Neutrophil (primary cell): ENCODE results near the gene SYCN.

Source experiments
- H3K27ac ChIP-seq: fragments of 200-600 bp; sonication (generic); 2 replicates; pipeline ENCODE4 v1.5.1; 2016; ENCODE audit warnings: mild to moderate bottlenecking, moderate library complexity
- H3K27me3 ChIP-seq: fragments of 200-600 bp; sonication (generic); 2 replicates; pipeline ENCODE4 v1.6.0; 2016; ENCODE audit warnings: mild to moderate bottlenecking
- H3K36me3 ChIP-seq: fragments of 200-600 bp; sonication (generic); 2 replicates; pipeline ENCODE4 v1.5.1; 2017
- H3K4me1 ChIP-seq, 2 experiments: fragments of 200-600 bp in 1 of 2; sonication (generic) in 1 of 2; 1 replicate in 1 of 2; 2 replicates in 1 of 2; pipeline versions ENCODE4 v1.5.1 to v1.6.1; 2013 to 2016; ENCODE audit warnings: low read depth in 1 of 2, low read length in 1 of 2, mild to moderate bottlenecking in 1 of 2, moderate library complexity in 1 of 2; ENCODE audit not compliant: control insufficient read depth in 1 of 2, insufficient read depth in 1 of 2
- H3K4me3 ChIP-seq, 2 experiments: fragments of 200-600 bp in 1 of 2; sonication (generic) in 1 of 2; 1 replicate in 1 of 2; 2 replicates in 1 of 2; pipeline ENCODE4 v1.5.1; 2013 to 2016; ENCODE audit warnings: low read depth in 1 of 2, low read length in 1 of 2, mild to moderate bottlenecking in 1 of 2, moderate library complexity in 1 of 2
- H3K9me3 ChIP-seq: fragments of 200-600 bp; sonication (generic); 2 replicates; pipeline ENCODE4 v1.5.1; 2016
- TF ChIP-seq, protein P1 (sequence below): fragments of 200-600 bp; sonication (generic); IDR thresholded peaks from 2 replicates; pipeline ENCODE4 v1.5.1; 2016; ENCODE audit warnings: antibody characterized with exemption

The SYCN gene

DNA sequence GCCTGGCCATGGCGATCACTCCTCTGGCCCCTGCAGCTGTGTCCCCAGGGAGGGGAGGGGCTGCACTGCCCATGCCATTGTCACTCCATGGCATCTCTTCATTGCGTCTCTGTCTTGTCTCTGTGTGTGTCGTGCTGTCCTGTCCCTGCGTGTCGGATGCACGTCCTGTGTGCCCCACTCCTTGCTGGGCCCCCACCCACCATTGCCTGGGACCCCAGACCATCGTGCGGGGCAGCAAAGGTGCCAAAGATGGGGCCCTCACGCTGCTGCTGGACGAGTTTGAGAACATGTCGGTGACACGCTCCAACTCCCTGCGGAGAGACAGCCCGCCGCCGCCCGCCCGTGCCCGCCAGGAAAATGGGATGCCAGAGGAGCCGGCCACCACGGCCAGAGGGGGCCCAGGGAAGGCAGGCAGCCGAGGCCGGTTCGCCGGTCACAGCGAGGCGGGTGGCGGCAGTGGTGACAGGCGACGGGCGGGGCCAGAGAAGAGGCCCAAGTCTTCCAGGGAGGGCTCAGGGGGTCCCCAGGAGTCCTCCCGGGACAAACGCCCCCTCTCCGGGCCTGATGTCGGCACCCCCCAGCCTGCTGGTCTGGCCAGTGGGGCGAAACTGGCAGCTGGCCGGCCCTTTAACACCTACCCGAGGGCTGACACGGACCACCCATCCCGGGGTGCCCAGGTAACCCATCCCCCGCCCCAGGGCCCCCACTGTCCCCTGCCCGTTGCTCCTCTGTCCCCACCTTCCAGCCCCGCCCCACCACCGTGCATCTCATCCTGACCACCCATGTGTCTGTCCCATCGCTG lies 31.2 kb downstream of the SYCN start:
- H3K9me3 ChIP-seq: no peaks in the 10 kb centered on the region
- no peaks in the 10 kb centered on the region for H3K4me1 ChIP-seq
- TF ChIP-seq, protein P1, sequence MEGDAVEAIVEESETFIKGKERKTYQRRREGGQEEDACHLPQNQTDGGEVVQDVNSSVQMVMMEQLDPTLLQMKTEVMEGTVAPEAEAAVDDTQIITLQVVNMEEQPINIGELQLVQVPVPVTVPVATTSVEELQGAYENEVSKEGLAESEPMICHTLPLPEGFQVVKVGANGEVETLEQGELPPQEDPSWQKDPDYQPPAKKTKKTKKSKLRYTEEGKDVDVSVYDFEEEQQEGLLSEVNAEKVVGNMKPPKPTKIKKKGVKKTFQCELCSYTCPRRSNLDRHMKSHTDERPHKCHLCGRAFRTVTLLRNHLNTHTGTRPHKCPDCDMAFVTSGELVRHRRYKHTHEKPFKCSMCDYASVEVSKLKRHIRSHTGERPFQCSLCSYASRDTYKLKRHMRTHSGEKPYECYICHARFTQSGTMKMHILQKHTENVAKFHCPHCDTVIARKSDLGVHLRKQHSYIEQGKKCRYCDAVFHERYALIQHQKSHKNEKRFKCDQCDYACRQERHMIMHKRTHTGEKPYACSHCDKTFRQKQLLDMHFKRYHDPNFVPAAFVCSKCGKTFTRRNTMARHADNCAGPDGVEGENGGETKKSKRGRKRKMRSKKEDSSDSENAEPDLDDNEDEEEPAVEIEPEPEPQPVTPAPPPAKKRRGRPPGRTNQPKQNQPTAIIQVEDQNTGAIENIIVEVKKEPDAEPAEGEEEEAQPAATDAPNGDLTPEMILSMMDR: no peak
- no peaks in the 10 kb centered on the region for H3K27me3 ChIP-seq
- no peak overlapping the region for H3K4me3 ChIP-seq
- H3K27ac ChIP-seq: no peak overlapping the region
- peaks cover 80% of the 10 kb centered on the region for H3K36me3 ChIP-seq

DNA sequence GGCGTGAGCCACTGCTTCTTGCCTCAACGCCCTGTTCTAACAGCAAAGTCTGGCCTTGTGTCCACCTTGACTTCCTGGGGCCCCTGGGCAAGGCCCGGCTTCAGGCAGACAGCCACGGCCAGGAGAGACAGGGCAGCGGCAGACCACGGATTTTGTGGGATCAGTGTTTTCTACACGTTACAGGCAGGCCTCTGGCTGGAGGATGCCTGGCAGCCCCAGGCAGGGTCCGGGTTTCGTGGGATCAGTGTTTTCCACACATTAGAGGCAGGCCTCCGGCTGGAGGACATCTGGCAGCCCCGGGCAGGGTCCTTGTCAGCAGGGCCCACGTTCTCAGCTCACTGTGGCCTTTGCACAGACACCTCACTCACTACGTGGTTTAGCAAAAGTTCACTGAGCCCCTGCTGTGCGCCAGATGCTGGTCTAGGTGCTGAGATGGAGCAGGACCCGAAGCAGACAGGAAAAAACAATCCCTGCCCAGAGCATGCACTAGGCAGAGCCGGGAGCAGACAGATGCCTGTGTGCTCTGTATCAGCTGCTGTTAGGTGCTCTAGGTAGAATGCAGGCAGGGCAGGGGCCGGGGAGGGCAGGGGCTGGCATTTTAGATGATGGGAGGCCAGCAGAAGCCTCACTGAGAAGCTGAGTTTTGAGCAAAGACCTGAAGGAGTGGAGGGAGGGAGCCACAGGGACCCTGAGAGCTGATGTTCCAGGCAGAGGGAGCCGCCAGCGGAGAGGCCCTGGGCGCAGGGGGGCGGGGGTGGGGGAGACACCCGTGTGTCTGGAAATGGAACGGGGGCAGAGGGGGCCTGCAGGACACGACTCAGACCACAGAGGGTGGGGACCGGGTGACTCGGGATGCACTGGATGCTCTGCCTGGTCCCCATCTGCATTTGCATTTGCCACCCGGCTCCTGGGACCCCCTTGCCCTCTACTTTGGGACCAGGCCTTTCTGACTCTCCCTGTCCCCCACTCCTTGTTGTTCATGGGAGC lies 32.3 kb downstream of the SYCN start:
- no peak overlapping the region for H3K27ac ChIP-seq
- TF ChIP-seq, protein P1: no peak
- peaks cover 68% of the 10 kb centered on the region for H3K36me3 ChIP-seq
- H3K9me3 ChIP-seq: no peaks in the 10 kb centered on the region
- H3K4me1 ChIP-seq: no peaks in the 10 kb centered on the region
- H3K4me3 ChIP-seq: no peak overlapping the region
- no peaks in the 10 kb centered on the region for H3K27me3 ChIP-seq

DNA sequence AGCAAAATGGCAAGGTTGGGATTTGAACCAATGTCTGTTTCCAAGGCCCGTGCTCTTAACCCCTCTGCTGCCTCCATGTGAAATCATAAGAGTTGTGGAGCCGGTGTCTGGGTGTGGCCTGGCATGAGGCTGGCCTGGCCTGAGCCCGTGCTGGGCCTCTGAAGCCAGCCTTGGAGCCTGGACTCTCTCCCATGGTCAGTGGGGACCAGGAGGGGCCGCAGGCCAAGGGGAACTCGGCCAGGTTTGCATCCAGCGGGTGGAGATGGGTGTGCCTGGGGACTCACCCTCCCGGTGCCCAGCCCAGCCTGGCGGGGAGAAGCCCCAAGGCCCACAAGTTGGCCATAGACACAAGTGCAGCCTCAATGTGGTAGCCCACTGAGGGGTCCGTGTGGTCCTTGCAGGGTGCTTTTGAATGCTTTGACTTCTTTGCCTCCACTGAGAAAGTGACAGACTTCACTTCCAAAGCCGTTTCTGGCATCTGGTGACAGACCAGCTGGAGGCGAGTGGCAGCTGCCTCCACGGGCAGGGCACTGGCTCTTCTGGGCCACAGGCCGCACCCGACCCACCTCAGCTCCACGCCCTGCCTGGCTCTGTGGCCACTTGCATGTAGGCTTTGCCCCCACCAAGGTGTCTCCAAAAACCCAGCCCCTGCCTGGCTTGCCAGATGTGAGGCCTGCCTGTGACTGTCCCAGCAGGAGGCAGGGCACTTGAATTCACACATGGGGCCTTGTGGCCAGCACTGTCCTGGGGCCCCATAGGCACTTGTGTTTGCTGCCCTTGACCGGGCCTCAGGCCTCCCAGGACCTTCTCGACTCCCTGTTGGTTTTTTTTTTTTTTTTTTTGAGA lies 33.5 kb downstream of the SYCN start:
- H3K9me3 ChIP-seq: no peaks in the 10 kb centered on the region
- H3K4me1 ChIP-seq: no peaks in the 10 kb centered on the region
- H3K36me3 ChIP-seq: peaks cover 57% of the 10 kb centered on the region
- no peak overlapping the region for H3K4me3 ChIP-seq
- no peak overlapping the region for H3K27ac ChIP-seq
- TF ChIP-seq, protein P1: no peak
- H3K27me3 ChIP-seq: no peaks in the 10 kb centered on the region

DNA sequence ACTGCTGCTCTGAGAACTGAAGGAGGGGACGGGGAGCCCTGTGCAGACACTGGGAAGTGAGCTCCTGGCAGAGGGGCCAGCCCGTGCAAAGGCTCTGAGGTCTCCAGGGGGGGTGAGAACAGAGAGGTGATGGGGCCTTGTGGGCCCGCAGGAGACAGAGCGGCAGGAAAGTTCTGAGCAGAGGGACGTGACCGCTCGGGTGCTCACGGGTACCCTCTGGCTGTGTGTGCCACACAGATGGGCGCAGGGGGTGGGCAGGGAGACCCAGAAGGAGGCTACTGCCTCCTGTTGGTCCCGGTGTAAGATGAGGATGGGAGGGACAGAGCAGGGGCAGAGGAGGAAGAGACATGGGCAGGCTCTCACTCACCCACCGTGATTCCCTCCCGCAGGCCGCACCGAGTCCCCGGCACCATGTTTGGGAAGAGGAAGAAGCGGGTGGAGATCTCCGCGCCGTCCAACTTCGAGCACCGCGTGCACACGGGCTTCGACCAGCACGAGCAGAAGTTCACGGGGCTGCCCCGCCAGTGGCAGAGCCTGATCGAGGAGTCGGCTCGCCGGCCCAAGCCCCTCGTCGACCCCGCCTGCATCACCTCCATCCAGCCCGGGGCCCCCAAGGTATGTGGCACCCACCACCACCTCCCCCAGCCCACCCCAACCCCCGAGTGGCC lies 34.8 kb downstream of the SYCN start:
- no peaks in the 10 kb centered on the region for H3K27me3 ChIP-seq
- H3K4me1 ChIP-seq: no peaks in the 10 kb centered on the region
- TF ChIP-seq, protein P1: no peak
- H3K36me3 ChIP-seq: peaks cover 43% of the 10 kb centered on the region
- no peaks in the 10 kb centered on the region for H3K9me3 ChIP-seq
- no peak overlapping the region for H3K27ac ChIP-seq
- H3K4me3 ChIP-seq: no peak overlapping the region
